ENCODE measurements around the gene UBE2M.

UBE2M gene

DNA sequence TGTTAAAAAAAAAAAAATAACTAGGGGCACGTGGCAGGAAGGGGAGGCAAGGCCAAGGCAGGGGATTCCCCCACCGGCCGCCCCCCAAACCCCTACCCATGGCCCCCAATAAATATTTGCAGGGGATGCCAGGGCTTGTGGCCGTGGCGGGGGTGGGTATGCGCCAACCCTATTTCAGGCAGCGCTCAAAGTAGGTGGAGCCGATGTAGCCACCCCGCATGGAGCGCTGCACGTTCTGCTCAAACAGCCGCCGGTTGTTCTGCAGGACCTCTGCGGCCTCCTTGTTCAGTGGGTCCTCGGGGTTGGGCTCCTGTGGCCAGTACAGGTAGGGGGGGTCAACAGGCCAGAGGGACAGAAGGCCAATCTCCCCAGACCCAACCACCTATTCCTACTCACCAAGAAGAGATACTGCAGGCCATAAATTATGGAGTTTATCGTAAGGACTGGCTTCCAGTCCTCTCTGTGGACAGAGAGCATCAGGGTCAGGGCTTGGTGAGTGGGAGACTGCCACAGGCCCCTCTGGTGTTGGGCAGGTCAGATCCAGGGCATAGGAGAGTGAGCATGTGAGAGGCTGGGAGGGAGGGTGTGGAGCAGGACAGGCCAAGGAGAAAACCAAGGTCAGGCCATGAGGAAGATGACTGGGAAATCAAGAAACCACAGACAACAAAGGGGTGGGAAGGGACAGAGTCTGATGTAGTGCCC lies 2.3 kb downstream of the UBE2M start:
- no peak for DNase-seq

DNA sequence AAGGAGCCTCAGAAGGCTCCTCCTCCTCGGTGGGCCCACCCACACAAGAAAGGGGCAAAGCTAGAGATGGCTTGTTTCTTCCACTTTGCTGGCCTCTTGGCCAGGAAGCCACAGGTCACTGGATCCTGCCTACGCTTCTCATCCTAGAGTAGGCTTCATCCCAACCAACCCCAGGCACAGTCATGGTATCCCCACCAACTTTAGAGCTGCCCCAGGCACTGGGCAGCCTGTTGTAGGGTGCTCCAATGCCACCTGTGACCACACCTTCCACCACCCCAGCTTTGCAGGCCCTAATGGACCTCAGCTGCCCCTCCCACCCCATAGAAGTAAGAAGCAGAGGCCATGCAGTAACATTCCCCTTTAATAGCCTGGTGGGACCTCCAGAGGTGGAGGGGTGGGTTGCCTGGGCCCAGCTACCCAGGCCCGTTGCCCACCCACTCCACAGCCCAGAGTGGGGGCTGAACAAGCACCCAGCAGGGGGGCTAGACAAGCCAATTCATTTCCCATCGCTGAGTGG lies 3.0 kb downstream of the UBE2M start:
- no peak for DNase-seq

DNA sequence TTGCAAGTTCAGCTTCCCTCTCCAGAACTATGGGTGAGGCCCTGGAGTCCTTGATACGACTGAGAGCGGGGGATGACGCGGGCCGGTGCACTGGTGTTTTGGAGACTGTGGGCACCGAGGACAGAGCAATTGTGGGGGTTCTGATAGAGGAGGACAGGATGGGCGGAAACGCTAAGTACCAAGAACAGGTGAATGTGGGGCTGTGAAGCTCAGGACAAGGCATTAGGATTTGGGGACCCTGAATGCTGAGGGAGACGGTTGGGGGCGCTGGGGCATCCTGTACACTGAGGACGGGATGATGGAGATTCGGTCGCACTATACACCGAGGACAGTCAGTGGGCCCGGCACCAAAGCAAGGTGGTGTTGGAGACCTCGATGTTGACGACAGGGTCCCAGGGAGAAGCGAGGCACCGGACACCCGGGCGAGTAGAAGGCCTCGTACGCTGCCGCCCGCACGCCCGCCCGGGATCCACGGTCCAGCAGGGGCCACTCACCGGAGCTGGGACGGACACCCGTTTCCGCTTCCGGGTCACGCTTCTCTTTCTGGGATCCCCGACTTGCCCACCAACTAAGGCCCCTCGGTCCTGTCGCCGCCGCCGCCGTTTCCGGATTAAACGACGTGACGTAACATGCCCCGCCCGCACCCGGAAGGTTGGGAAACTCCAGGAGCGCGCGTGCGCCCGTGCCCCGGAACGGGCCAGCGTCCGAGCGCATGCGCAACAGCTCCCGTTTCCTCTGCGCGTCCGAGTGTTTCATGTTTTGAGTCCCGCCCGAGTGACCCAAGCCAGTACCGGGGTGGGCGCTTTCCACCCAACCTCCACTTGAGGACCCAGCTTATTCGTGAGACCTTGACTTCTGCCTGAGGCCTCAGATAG lies 3.7 kb downstream of the UBE2M start, which contains the start of gene CHMP2A:
TSS of gene CHMP2A (minus strand) at position 612 of the 875 bp plus-strand sequence. CDS start 893 bp downstream, outside the sequence.
- DNase-seq, result no peak

DNA sequence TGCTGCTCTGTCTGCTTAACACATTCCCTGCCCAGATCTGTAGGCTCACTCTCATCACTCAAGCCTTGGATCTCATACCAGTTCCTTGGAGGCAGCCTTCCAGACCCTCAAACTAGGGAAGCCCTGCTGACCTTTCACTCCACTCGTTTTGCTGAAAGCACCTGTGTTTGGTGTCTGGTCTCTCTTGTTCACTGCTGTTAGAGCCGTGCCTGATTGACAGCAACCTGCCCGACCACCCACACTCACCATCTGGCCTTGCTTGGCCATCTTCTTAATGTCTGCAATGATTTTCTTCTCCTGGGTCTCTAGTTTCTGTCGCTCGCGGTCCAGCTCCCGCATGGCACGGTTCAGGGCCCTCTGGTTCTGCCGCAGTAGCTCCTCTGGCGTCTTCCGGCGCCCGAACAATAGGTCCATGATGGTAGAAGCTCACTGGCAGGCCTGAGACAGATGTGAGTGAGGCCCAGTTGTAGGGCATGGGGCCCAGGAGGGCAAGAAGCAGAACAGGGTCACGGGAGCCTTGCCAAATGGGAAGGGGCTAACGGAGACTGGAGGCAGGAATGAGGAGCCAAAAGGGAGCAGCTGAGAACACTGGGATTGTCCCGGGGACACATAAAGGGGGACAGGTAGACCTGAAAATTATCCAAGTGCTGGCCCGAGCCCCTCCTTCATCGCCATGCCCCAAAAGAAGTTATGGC lies 4.5 kb downstream of the UBE2M start:
- no peak for DNase-seq

DNA sequence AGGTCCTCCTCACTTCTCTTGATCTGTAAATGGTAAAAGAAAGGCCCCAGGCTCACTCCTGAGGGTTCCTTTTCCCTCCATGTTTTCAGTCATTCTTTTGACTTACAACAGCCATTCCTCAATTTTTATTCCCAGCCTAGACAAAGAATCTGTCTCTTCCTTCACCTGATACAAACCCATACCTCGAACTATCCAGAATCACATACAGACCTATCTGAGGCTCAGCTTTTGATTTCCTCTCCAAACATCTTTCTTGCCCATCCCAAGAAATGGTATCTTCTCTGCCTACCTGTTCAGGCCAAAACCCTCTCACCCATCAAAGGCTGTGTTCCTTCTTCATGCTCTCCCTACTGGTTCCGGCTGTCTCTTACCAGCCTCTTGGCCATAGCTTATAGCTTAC lies 5.8 kb downstream of the UBE2M start:
- DNase-seq, result no peak

DNA sequence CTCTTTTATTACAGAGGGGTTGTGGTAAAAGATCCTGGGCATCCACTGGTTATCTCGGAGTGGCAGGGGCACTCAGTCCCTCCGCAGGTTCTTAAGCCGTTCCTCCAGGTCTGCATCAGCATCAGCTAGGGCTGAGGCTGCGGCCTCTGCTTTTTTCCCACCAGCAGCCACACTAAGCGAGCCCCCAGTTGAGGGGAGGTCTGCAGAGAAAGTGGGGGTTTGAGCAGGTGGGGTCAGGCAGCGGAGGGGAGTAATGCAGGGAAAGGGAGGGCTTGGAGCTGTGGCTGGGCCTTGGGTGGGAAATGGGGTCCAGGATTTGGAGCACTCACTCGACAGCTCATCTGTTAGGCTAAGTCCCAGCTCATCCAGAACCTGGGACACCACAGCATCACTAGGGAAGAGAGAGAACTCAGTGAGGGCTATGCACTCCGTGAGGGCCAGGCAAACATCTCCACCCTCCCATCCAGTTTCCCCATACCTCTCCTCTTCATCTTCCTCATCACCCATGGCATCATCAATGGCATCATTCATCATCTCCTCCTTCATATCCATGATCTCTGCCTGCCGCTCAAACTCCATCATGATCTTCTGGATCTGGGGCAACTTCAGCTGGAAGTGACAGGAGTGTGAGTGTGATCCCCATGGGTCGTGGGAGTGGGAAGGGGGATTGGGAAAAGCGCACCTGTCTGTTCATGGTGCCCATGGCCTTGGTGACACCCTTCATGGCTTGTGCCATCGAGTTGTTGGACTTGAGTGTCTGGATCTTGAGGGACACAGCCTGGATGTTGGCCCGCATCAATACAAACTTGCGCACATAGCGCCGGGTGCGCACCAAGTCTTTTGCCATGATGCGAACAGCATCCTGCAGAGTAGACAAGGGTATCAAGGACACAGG lies 6.6 kb downstream of the UBE2M start:
- DNase-seq, result no peak

DNA sequence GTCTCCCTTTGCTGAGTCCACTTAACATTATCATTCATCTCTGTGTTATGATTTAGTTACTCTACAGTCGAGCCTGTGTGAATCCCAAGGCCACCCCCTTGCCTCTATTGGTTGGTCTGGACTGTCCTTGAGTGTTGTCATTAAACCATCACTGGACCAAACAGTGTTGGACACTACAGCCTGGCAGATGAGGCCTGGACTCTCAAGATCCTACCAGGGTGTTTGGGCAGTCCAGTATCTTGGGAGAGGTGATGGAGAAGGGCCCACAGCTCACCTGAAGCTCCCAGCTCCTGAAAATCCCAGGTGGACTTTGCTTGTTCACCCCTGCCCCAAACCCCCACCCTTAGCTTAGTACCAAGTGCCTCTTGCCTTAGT lies 7.3 kb downstream of the UBE2M start:
- DNase-seq, result no peak

DNA sequence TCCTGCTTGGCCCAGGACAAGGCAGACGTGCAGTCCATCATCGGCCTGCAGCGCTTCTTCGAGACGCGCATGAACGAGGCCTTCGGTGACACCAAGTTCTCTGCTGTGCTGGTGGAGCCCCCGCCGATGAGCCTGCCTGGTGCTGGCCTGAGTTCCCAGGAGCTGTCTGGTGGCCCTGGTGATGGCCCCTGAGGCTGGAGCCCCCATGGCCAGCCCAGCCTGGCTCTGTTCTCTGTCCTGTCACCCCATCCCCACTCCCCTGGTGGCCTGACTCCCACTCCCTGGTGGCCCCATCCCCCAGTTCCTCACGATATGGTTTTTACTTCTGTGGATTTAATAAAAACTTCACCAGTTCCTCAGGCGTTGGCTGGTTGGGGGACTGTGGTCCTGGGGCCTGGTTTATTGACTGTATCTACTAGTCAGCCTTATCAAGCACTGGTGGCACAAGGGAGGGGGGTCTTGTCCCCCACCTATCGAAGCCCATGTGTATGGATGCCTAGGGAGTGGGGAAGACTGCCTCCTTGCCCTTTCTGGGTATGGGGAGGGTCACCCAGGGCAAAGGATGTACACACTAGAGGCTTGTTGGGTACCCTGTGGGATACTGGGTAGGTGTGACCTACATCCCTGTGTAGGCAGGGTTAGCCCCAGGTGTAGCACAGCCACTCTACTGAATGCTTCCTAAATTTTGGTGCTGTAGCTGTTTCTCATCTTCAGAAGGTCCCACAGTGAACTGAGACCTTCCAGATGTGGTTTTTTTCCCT lies 7.9 kb downstream of the UBE2M start:
- no peak for DNase-seq

DNA sequence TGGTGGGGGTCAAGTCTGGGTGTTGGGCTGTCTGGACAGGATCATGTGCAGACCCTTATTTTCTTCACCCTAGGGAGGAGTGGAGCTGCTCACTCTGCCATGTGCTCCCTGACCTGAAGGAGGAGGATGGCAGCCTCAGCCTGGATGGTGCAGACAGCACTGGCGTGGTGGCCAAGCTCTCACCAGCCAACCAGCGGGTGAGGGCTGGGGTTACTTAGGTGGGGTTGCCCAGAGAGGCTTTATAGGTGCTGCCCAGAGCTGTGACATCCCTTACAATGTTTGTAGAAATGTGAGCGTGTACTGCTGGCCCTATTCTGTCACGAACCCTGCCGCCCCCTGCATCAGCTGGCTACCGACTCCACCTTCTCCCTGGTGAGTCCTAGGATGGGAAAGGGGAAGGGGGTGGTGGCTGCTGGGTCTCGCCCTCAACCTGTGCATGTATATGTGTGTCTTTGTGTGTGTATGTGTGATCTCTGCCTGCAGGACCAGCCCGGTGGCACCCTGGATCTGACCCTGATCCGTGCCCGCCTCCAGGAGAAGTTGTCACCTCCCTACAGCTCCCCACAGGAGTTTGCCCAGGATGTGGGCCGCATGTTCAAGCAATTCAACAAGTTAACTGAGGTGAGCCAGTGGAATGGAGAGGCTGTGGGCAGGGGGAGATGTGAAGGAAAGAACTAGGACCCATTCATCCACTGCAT lies 8.6 kb downstream of the UBE2M start:
- DNase-seq, result no peak

DNA sequence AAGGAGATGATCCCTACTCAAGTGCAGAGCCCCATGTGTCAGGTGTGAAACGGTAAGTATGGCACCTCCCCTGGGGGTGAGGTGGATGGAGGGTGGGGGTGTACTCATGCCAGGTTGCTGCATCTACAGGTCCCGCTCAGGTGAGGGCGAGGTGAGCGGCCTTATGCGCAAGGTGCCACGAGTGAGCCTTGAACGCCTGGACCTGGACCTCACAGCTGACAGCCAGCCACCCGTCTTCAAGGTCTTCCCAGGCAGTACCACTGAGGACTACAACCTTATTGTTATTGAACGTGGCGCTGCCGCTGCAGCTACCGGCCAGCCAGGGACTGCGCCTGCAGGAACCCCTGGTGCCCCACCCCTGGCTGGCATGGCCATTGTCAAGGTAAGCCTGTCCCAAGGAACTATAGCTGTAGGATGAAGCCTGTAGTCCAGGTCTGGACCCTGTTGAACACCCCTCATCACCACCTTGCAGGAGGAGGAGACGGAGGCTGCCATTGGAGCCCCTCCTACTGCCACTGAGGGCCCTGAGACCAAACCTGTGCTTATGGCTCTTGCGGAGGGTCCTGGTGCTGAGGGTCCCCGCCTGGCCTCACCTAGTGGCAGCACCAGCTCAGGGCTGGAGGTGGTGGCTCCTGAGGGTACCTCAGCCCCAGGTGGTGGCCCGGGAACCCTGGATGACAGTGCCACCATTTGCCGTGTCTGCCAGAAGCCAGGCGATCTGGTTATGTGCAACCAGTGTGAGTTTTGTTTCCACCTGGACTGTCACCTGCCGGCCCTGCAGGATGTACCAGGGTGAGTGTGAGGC lies 9.3 kb downstream of the UBE2M start:
- DNase-seq, result no peak

DNA sequence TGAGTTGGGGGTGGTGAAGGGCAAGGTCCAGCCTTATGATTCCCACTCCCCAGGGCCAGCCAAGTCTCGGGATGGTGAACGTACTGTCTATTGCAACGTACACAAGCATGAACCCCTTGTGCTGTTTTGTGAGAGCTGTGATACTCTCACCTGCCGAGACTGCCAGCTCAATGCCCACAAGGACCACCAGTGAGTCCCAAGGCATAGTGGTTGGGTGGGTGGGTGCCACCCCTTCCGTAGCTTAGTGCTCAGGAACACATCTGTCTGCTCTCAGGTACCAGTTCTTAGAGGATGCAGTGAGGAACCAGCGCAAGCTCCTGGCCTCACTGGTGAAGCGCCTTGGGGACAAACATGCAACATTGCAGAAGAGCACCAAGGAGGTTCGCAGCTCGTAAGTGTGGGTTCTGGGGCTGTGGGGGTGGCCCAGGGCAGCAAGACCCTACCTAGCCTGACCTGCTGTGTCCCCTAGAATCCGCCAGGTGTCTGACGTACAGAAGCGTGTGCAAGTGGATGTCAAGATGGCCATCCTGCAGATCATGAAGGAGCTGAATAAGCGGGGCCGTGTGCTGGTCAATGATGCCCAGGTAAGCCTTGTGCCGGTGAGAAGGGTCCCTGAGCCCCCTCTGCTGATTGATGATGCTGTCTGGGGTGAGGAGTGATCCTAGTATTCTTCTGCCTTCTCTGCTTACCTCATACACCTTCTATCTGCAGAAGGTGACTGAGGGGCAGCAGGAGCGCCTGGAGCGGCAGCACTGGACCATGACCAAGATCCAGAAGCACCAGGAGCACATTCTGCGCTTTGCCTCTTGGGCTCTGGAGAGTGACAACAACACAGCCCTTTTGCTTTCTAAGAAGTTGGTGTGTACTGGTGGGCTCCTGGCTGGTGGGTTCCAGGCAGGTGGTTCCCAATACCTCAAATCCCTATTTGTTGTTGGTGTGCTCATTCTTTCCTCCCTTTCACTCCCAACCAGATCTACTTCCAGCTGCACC lies 10.8 kb downstream of the UBE2M start:
- no peak for DNase-seq

DNA sequence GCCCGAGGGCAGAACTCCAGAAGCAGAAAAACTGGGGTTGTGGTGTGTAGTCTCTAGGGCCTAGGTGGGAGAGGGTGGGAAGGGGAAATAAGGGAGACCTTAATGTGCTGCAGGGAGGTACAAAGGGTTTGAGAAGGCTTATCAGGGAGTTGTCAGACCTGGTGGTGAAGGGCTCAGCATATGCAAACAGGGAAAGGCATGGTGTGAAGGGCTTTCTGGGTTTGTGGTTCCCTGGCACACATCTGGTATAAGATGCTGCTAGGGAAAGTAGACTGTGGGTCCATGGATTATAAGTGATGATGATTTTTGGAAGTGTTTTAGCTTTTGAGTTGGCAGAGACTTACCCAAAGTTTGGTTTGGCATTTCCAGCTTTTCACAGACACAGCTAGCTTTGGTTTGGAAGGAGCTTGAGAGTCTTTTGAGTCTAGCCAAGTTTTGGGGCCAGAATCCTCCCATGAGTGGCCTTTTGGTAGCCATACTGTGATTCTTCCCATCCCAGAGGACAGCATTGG lies 12.3 kb downstream of the UBE2M start:
- no peak for DNase-seq

DNA sequence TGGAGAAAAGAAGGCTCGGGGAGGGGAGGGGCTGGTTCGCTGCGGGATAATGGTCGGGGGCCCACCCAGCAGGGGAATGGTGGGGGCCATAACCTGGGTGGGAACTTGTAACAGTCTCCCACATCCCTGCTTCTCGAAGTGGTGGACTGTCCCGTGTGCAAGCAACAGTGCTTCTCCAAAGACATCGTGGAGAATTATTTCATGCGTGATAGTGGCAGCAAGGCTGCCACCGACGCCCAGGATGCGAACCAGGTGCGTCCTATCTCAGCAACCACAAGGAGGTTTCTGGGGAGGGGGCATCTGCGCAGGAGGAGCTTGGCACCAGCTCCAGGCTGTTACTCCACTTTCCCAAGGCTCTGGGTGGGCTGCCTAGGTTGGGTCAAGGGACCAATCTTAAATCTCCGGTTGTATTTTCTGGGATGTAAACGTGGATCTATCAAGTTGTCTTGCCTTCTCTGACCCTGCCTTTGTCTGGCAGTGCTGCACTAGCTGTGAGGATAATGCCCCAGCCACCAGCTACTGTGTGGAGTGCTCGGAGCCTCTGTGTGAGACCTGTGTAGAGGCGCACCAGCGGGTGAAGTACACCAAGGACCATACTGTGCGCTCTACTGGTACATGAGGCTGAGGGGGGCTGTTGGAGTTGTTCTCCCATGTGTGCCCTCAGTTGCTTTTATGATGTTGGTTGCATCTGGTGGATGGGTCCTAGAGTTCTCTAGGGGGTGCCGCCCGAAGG lies 13.0 kb downstream of the UBE2M start:
- no peak for DNase-seq

DNA sequence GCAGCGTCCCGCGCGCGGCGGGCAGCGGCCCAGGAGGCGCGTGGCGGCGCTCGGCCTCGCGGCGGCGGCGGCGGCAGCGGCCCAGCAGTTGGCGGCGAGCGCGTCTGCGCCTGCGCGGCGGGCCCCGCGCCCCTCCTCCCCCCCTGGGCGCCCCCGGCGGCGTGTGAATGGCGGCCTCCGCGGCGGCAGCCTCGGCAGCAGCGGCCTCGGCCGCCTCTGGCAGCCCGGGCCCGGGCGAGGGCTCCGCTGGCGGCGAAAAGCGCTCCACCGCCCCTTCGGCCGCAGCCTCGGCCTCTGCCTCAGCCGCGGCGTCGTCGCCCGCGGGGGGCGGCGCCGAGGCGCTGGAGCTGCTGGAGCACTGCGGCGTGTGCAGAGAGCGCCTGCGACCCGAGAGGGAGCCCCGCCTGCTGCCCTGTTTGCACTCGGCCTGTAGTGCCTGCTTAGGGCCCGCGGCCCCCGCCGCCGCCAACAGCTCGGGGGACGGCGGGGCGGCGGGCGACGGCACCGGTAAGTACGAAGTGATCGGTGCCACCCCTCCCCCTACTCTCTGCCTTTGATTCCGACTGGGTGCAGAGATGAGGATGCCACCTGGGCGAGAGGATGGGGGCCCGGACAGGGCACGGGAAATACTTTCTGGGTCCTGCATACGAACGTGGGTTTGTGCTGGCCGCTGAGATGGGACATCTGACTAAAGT lies 13.7 kb downstream of the UBE2M start:
- no peak for DNase-seq

DNA sequence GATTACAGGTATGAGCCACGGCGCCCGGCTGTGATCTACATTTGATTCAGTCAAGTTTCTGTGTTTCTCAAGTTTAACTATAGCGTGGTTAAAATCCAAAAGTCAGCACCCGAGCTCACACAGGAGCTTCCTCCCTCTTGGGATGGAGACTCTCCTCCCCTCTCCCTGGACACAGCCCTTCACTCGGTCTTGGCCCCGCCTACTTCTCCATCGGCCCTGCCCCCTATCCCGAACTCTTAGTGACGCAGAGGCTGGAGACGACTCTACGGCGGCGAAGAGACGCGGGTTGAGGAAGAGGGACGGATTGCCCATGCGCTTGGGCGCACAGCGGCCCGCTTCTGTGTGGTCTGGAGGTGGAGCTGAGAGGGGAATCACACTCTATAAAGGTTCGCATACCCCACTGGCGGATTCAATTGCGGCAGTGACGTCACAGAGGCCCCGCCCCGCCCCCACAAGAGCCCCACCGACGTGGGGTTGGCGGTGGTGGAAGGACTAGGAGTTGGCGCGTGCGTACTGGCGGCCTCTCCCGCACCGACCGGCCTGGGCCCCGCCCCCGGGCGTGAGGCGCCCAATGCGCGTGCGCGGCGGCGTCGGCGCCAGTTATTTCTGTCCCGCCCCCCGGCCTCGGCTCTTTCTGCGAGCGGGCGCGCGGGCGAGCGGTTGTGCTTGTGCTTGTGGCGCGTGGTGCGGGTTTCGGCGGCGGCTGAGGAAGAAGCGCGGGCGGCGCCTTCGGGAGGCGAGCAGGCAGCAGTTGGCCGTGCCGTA lies 14.4 kb downstream of the UBE2M start, which contains the start of gene TRIM28:
TSS of gene TRIM28 (plus strand) at position 239 of the 765 bp plus-strand sequence. CDS start 694 bp downstream, outside the sequence.
- no peak for DNase-seq

Data from nucleus accumbens (tissue), 56 donors.